DND-41 (cell line): ENCODE results near the gene PIAS1.

Experiments
- CTCF ChIP-seq: IDR thresholded peaks from 2 replicates; pipeline ENCODE4 v1.5.1; 2012; ENCODE audit warnings: borderline replicate concordance, low read length, moderate library complexity, mild to moderate bottlenecking; ENCODE audit not compliant: poor library complexity, severe bottlenecking; ENCODE audit errors: extremely low read depth
- EZH2 ChIP-seq: IDR thresholded peaks from 3 replicates; pipeline ENCODE4 v1.6.1; 2012; ENCODE audit warnings: borderline replicate concordance, low read depth, mild to moderate bottlenecking, moderate library complexity, low read length, inconsistent platforms; ENCODE audit not compliant: severe bottlenecking

GRCh38 chr15:68204361-68204760, 150.2 kb downstream of the PIAS1 start:
- TF ChIP-seq CTCF (no peak), EZH2 (no peak)
